GM20431 (cell line): ENCODE results near the gene FBH1.
"Not testable (repeated sequence)": the region's sequence is repeated elsewhere in the genome, so short reads cannot be mapped to it uniquely, and the experiment has no call there.

Experiments used
- in situ Hi-C: fragments of 300-500 bp; cut with MseI, MboI; formaldehyde crosslinking; loops from one replicate; pipeline ENCODE4 v1.15.0; 2020; ENCODE audit warnings: low sequenced_read_pairs; ENCODE audit not compliant: unreplicated experiment

Gene FBH1

GRCh38 chr10:5889624-5890451, at the start of gene FBH1, which contains the start of gene ANKRD16:
TSS of gene FBH1 (plus strand) at chr10:5890243. CDS start at chr10:5890346, 103 bp downstream.
TSS of gene ANKRD16 (minus strand) at chr10:5889893. CDS start at chr10:5889354, 539 bp downstream.
- in situ Hi-C loops: no loop called here

GRCh38 chr10:5840314-5841307, 49.4 kb upstream of the FBH1 start:
- in situ Hi-C loops: no loop called here

DNA sequence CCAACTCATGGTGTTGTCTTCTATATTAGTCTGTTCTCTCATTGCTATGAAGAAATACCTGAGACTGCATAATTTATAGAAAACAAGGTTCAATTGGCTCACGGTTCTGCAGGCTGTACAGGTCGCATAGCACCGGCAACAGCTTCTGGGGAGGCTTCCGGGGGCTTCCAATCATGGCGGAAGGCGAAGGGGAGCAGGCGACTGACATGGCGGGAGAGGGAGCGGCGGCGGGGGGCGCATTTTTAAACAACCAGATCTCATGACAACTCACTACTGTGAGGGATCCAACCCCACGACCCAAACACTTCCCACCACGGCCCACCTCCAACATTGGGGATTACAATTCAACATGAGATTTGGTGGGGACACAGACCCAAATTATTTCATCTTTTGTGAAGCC, 48.1 kb upstream of the FBH1 start:
- in situ Hi-C loops: no loop called here

GRCh38 chr10:5843686-5844344, 46.2 kb upstream of the FBH1 start:
- in situ Hi-C loops: no loop called here

DNA sequence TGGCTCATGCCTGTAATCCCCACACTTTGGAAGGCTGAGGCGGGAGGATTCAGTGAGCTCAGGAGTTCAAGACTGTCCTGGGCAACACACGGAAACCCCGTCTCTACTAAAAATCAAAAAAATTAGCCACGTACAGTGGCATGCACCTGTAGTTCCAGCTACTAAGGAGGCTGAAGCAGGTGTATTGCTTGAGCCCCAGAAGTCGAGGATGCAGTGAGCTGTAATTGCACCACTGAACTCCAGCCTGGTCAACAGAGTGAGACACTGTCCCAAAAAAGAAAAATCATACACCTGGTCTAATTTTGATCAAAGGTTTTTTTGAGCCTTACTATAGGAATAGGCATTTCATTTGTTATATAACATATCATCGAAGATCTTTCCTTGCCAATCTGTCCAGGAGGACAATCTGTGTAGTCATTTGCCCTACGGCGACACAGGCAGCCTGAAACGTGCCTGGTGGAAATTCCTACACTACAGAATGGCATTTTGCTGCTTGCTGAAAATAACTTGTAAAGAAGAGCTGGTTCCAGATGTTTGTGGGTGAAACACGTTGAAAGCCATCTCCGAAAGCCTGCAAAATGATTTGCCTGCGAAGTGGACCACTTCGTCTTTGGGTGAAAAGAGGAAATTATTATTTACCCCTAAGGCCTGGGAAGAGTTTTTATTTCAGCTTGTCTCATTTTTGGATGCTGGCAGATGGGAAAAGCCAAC, 45.5 kb upstream of the FBH1 start:
- in situ Hi-C loops: no loop called here

GRCh38 chr10:5846667-5847066, 43.4 kb upstream of the FBH1 start:
- in situ Hi-C loops: not testable (repeated sequence)

GRCh38 chr10:5854131-5854475, 35.9 kb upstream of the FBH1 start:
- in situ Hi-C loops: no loop called here

DNA sequence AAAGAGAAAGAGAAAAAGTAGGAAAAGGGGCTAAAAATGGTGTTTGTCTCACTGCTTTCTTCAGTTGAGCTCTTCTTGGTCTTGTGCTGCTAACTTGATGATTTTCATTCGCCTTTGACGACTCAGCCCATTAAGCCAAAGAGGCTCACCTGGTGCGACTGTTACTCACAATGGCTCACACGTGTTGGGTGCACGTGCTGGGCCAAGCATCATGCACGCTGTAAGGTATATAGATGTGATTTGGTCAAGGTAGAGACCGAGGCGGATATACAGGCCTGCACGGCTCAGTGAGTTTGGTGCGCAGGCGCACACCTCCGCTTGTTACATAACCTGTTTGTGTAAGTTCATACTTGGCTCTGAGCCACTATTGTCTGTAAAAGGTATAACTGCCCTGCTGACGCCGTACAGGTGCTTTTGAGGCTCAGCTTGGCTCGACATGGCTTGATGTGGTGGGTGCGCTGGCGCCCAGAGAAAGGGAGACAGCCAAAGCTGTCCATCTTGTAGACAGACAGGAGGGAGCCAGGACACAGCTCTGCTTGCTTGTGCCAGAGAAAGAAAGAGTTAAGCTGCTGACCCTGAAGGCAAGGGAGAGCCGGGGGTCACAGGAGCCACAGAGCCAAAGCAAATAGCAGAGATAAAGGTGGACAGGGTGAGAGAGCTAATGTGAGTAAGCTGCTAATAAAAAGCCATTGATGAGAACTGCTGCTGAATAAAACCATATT, 33.9 kb upstream of the FBH1 start:
- in situ Hi-C loops: no loop called here

- in situ Hi-C loops: no loop called here
Observed at GRCh38 chr10:5856701-5857004, 33.4 kb upstream of the FBH1 start.

DNA sequence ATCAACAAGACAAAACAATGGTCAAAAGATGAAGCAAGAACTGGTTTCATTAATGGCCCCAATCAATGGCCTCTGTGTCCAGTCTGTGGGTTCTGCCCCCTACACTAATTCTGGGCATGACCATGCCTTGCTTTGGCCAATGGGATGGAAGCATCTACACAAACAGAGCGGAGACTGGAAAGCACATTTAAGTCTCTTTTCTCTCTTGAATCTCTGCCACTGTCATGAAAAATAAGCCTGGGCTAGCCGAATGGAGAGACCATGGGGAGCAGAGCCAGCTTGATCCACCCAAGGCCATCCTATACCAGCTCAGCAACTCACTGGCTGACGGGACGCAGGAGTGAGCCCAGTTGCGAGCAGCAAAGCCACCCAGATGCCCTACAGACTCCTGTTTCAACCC, 31.2 kb upstream of the FBH1 start:
- in situ Hi-C loops: no loop called here

DNA sequence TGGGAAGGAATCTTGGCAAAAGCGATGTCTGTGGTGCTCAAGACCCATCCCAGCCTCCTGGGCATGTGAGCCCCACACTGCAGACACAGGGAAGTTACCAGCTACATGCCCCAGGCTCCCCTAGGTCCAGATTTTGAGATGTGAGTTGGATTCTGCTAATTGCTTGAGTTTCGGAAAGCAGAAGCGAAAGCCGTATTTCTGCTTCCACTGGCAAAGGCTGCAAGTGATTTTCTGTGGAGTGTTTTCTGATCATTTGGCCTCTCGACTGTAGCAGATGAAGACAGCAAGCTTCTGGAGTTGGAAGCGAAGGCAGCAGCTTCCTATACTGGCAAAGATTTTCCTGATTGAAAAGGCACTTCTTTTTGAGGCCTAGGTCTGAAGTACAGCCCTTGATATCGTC, 30.0 kb upstream of the FBH1 start:
- in situ Hi-C loops: no loop called here

DNA sequence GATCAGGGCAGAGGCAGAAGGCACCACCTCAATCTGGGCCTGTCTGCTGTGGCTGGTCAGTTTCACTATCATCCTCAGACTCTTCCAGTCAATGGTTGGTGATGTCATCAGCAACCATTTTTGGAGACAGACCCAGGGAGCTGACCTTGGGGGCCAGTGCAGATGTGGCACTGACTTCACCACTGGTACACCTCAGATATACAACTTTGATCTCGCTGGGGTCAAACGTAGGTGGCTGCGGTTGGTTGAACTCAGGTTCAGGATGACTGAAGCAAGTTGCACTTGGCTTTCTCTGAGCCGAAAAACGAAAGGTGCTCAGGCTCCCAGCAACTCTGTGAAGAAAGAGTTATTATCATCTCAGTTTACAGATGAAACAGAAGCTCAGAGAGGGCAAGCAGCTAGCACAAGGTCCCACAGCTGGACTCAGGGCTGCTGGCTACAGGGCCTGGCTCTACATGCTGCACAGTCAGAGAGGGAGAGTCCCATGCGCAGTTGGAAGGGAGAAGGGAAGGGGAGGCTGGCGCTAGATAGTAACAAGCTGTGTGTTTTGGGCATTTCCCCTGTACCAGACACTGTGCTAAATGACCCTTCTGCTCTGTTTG, 27.6 kb upstream of the FBH1 start:
- in situ Hi-C loops: no loop called here

DNA sequence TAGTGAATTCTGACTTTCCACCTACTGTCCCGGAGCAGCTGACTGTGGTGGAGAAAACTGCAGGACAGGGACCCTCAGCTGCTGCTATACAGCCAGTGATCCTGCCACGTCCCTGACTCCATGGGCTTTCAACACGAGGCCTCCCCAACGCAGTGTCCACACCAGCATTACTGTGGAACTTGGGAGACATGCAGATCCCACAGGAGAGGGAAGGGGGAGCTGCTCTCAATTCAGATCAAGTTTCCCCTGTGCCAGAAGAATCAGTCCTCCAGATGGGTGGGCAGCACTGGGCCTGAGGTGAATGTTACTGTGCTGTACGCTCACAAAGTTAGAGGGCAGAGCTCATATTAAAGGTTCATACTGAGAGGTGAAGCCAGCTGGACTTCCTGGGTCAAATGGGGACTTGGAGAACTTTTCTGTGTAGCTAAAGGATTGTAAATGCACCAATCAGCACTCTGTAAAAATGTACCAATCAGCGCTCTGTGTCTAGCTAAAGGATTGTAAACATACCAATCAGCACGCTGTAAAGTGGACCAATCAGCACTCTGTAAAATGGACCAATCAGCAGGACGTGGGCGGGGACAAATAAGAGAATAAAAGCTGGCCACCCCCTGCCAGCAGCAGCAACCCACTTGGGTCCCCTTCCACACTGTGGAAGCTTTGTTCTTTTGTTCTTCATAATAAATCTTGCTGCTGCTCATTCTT, 26.9 kb upstream of the FBH1 start:
- in situ Hi-C loops: not testable (repeated sequence)

GRCh38 chr10:5866451-5867081, 23.5 kb upstream of the FBH1 start:
- in situ Hi-C loops: not testable (repeated sequence)

- in situ Hi-C loops: not testable (repeated sequence)
Observed at GRCh38 chr10:5867091-5867615, 22.9 kb upstream of the FBH1 start.

- in situ Hi-C loops: not testable (repeated sequence)
Observed at GRCh38 chr10:5868383-5868782, 21.7 kb upstream of the FBH1 start.

DNA sequence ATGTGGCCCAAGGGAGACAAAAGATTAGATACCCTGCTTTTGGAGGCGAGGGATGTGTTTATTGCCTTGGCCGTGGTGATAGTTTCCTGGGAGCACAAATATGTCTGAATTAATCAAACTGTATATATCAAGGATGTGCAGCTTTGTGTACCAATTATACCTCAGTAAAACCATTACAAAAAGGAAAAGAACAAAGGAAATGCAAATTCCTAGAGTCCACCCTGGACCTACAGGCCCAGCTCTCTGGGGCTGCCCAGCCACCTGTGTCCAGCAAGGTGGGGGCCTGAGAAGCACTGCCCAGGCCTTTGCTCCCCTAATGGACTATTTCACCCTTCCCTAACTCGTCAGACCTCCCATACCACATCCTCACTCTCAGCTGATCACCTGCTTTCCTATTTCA, 20.9 kb upstream of the FBH1 start:
- in situ Hi-C loops: no loop called here

GRCh38 chr10:5871596-5871995, 18.4 kb upstream of the FBH1 start:
- in situ Hi-C loops: no loop called here
